Panc1 (cell line): ENCODE measurements around the gene NAA40. TPM values are rescaled to one million over a fixed set of nuclear protein-coding genes. Genes with fewer than 3 reads are reported as not detected.
"Not testable (repeated sequence)": the region's sequence is repeated elsewhere in the genome, so short reads cannot be mapped to it uniquely, and the experiment has no call there.

Experiments
- ATAC-seq: fragments of 200-7000 bp; cut with Tn5 transposase; 2 replicates; pipeline ENCODE4 v1.9.1; 2020; ENCODE audit warnings: mild to moderate bottlenecking, moderate library complexity
- BruUV-seq: library from RNA; stranded (reverse); fragments of 400-500 nt; replicated peaks from 2 replicates; lab custom pipeline; 2021; lab: Mats Ljungman, UMichigan
- CTCF ChIA-PET: fragments of 300-600 bp; sonication (Branson Sonifier 250); formaldehyde crosslinking; loops from one replicate; lab custom pipeline; 2022; ENCODE audit warnings: antibody characterized with exemption; lab: Charles Lee
- POLR2A ChIA-PET: fragments of 300-600 bp; sonication (Branson Sonifier 250); formaldehyde crosslinking; loops from one replicate; lab custom pipeline; 2022; ENCODE audit warnings: antibody characterized with exemption; lab: Charles Lee
- DNase-seq: peaks from one replicate; pipeline ENCODE4 v3.0.0-alpha.2; 2010; ENCODE audit warnings: low read depth, low spot score
- H3K27ac ChIP-seq: 2 replicates; pipeline ENCODE4 v1.5.1; 2011; ENCODE audit warnings: mild to moderate bottlenecking, low read length, inconsistent platforms
- H3K27me3 ChIP-seq: fragments of 200-500 bp; sonication (Bioruptor generic); 2 replicates; pipeline ENCODE4 v1.6.0; 2014; ENCODE audit warnings: low read length, inconsistent platforms; ENCODE audit not compliant: control insufficient read depth, insufficient read depth
- H3K36me3 ChIP-seq: fragments of 200-500 bp; sonication (Bioruptor generic); 2 replicates; pipeline ENCODE4 v1.5.1; 2014; ENCODE audit warnings: inconsistent platforms, mild to moderate bottlenecking, low read length, moderate library complexity; ENCODE audit not compliant: control insufficient read depth, insufficient read depth
- H3K4me1 ChIP-seq: 2 replicates; pipeline ENCODE4 v1.5.1; 2011; ENCODE audit warnings: inconsistent platforms, mild to moderate bottlenecking, low read length, moderate library complexity; ENCODE audit not compliant: control insufficient read depth, insufficient read depth
- H3K4me3 ChIP-seq, 2 experiments: 2 replicates each; pipeline ENCODE4 v1.5.1; 2011 to 2012; ENCODE audit warnings: low read depth in 2 of 2, low read length in 2 of 2, mild to moderate bottlenecking in 2 of 2, inconsistent platforms in 1 of 2, moderate library complexity in 1 of 2
- H3K9me3 ChIP-seq: fragments of 200-500 bp; sonication (Bioruptor generic); 2 replicates; pipeline ENCODE4 v1.5.1; 2014; ENCODE audit warnings: low read depth, mild to moderate bottlenecking, inconsistent platforms, low read length, moderate library complexity; ENCODE audit not compliant: control insufficient read depth, insufficient read depth
- CTCF ChIP-seq: fragments of 450-650 bp; IDR thresholded peaks from 2 replicates; pipeline ENCODE4 v1.5.1; 2017; ENCODE audit warnings: mild to moderate bottlenecking
- POLR2AphosphoS5 ChIP-seq: IDR thresholded peaks from 2 replicates; pipeline ENCODE4 v1.6.1; 2012; ENCODE audit warnings: mild to moderate bottlenecking, low read depth, low read length, moderate library complexity
- SIN3A ChIP-seq: IDR thresholded peaks from 2 replicates; pipeline ENCODE4 v1.6.1; 2012; ENCODE audit warnings: low read depth, mild to moderate bottlenecking, low read length, moderate library complexity, borderline replicate concordance; ENCODE audit not compliant: insufficient read depth
- TCF7L2 ChIP-seq: IDR thresholded peaks from 2 replicates; pipeline ENCODE4 v1.6.1; 2011; ENCODE audit warnings: mild to moderate bottlenecking, low read depth, low read length, inconsistent platforms
- in situ Hi-C: cut with HindIII; loops from 2 replicates; pipeline ENCODE4 v1.10.0; 2016; ENCODE audit warnings: low sequenced_read_pairs, low pct_unique_long_range_greater_than_20kb
- intact Hi-C: fragments of 100-400 bp; cut with micrococcal nuclease; formaldehyde crosslinking; loops from one replicate; pipeline ENCODE4 v1.10.0; 2022; ENCODE audit not compliant: unreplicated experiment
- total RNA-seq: library from RNA; stranded (reverse); gene quantifications from one replicate; pipeline ENCODE4 v1.2.1, GENCODE V29; 2021; ENCODE audit not compliant: unreplicated experiment
- TF ChIP-seq, protein P1 (sequence below), 2 experiments: IDR thresholded peaks; 2 replicates each; pipeline ENCODE4 v1.6.1; 2011 to 2012; ENCODE audit warnings: low read depth in 2 of 2, control low read depth in 1 of 2, low read length in 1 of 2, mild to moderate bottlenecking in 1 of 2, moderate library complexity in 1 of 2; ENCODE audit not compliant: insufficient read depth in 1 of 2

Gene NAA40
- total RNA-seq, 1 experiment from 2014 or later: 43.2 TPM

DNA sequence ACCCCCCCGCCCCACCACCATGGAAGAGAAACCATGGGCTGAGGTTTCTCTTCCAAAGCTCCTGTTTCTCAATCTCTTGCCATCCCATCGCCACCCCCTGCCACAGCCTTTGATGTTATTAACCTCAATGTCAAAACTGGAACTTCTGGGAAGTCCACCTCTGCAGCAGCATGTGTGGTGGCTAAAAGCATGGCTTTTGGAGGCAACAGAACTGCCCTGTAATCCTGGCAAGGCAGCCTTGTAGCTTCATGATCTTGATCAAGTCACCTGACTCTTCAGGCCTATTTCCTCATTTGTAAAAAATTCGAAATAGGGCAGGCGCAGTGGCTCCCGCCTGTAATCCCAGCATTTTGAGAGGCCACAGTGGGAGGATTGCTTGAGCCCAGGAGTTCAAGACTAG, 32.1 kb downstream of the NAA40 start:
- Histone ChIP-seq H3K4me3 (no peak overlapping the region), H3K36me3 (no peaks in the 10 kb centered on the region), H3K4me1 (0 out of 2 replicates have a peak, but pooled peaks cover under 1% of the 10 kb centered on the region), H3K9me3 (no peaks in the 10 kb centered on the region), H3K27ac (no peak overlapping the region), H3K27me3 (no peaks in the 10 kb centered on the region)
- intact Hi-C loops (no loop called here), in situ Hi-C loops (no loop called here)
- ChIA-PET CTCF (no interaction called here), POLR2A (interaction anchor here (0.6 kb wide), 1 partner anchor 9 kb away, joined by 16 read pairs; no protein-coding TSS in a partner anchor)
- DNase-seq: no peak
- no peak for TF ChIP-seq CTCF
- TF ChIP-seq TCF7L2: no peak
- TF ChIP-seq, protein P1, sequence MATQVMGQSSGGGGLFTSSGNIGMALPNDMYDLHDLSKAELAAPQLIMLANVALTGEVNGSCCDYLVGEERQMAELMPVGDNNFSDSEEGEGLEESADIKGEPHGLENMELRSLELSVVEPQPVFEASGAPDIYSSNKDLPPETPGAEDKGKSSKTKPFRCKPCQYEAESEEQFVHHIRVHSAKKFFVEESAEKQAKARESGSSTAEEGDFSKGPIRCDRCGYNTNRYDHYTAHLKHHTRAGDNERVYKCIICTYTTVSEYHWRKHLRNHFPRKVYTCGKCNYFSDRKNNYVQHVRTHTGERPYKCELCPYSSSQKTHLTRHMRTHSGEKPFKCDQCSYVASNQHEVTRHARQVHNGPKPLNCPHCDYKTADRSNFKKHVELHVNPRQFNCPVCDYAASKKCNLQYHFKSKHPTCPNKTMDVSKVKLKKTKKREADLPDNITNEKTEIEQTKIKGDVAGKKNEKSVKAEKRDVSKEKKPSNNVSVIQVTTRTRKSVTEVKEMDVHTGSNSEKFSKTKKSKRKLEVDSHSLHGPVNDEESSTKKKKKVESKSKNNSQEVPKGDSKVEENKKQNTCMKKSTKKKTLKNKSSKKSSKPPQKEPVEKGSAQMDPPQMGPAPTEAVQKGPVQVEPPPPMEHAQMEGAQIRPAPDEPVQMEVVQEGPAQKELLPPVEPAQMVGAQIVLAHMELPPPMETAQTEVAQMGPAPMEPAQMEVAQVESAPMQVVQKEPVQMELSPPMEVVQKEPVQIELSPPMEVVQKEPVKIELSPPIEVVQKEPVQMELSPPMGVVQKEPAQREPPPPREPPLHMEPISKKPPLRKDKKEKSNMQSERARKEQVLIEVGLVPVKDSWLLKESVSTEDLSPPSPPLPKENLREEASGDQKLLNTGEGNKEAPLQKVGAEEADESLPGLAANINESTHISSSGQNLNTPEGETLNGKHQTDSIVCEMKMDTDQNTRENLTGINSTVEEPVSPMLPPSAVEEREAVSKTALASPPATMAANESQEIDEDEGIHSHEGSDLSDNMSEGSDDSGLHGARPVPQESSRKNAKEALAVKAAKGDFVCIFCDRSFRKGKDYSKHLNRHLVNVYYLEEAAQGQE (IDR thresholded peaks at IDR 0.05; ENCODE audit: insufficient read depth in 1 of 2, low read depth in 2 of 2, low read length in 1 of 2): no peak
- TF ChIP-seq SIN3A: no peak
- TF ChIP-seq POLR2AphosphoS5: no peak
- ATAC-seq: no peak
- no TSS peak for BruUV-seq

GRCh38 chr11:63973912-63974258, 35.1 kb downstream of the NAA40 start:
- CTCF ChIA-PET, H3K9me3 ChIP-seq, BruUV-seq, H3K36me3 ChIP-seq, H3K27me3 ChIP-seq, in situ Hi-C loops, ATAC-seq, intact Hi-C loops, DNase-seq: not testable (repeated sequence)
- peak overlapping the region; percentile 84 to 85 for H3K4me3 ChIP-seq
- H3K4me1 ChIP-seq: peaks cover 10% of the 10 kb centered on the region
- H3K27ac ChIP-seq: peak overlapping the region; percentile 95
- POLR2A ChIA-PET: interaction anchor here (0.6 kb wide), 1 partner anchor 53 kb away, joined by 15 read pairs; no protein-coding TSS in a partner anchor

GRCh38 chr11:63974259-63975143, 35.7 kb downstream of the NAA40 start, which contains the start of gene COX8A:
COX8A (plus strand) TSS chr11:63974620; CDS start chr11:63974681, 61 bp downstream.
- peak within 1 kb of the TSS; percentile 84 to 85 for H3K4me3 ChIP-seq
- DNase-seq (peak; percentile 96), ATAC-seq (peak; percentile 96)
- TF ChIP-seq POLR2AphosphoS5: peak; percentile 92
- TF ChIP-seq CTCF: no peak
- peak; percentile 54; the same call in 1 of the 2 replicates for TF ChIP-seq SIN3A
- TF ChIP-seq, protein P1 (IDR thresholded peaks at IDR 0.05; ENCODE audit: insufficient read depth in 1 of 2, low read depth in 2 of 2, low read length in 1 of 2): no peak
- TF ChIP-seq TCF7L2: 0 out of 2 replicates have a peak, but pooled peaks have one; percentile 38
- ChIA-PET POLR2A (interaction anchor here (0.6 kb wide), 1 partner anchor 54 kb away, joined by 15 read pairs; no protein-coding TSS in a partner anchor), CTCF (no interaction called here)
- in situ Hi-C loops (no loop called here), intact Hi-C loops (no loop called here)
- H3K9me3 ChIP-seq: no peaks in the 10 kb centered on the region
- H3K27me3 ChIP-seq: no peaks in the 10 kb centered on the region
- TSS peak; percentile 96 for BruUV-seq
- no peaks in the 10 kb centered on the region for H3K36me3 ChIP-seq
- H3K4me1 ChIP-seq: peaks cover 10% of the 10 kb centered on the region
- peak within 1 kb of the TSS; percentile 95 for H3K27ac ChIP-seq
